ENCODE data around the gene CPSF3.
"Not testable (repeated sequence)": the region's sequence is repeated elsewhere in the genome, so short reads cannot be mapped to it uniquely, and the experiment has no call there.

Gene CPSF3

GRCh38 chr2:9472511-9472910 lies 49.1 kb downstream of the CPSF3 start:
- no peak for FAIRE-seq

DNA sequence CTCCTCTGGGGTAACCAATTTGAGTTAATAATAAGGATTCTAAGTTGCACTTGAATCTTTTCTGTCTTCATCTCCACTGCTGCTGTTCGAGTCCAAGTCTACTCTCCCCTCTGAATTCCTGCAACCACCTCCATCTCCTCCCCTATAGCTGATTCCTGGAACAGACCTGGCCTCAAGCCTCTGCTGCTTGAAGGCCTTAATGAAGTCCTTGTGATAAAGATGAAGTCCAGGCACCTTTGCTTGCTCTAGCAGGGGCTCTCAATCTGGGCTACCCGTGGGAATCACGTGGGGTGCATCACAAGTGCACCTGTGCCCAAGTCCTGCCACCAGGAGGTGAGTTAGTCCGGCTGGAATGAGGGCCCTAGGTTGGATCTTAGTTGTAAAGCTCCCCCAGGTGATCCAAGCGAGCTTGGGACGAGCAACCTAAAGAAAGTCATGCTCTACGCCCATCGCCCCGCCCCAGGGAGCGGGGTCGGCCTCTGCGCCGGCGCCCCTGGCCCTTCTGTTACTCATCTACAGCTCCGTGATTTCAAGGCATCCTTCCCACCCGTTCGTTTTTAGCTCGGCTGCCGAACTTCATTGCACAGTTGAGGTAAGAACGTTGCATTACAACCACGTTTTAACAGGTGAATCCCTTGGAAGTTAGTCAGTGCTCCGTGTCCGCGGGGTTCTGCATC lies 50.0 kb downstream of the CPSF3 start:
- FAIRE-seq, result no peak

DNA sequence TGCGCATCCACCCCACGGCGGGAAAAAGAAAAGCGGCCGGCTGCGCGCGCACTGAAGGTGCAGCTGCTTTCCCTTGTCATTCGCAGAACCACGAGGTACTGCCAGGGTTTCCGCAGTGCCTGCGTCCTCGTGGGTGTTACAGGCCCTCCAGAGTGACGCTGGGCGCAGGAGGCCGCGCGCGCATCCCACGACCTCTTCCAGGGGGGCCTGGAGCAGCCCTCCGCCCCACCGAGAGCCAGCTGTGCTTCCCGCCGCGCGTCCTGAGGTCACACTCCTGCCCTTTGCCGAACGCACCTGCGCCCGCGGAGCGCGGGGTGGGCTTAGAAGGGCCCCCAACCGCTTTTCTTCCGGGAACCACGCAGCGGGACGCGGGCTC lies 50.5 kb downstream of the CPSF3 start:
- FAIRE-seq, result no peak

DNA sequence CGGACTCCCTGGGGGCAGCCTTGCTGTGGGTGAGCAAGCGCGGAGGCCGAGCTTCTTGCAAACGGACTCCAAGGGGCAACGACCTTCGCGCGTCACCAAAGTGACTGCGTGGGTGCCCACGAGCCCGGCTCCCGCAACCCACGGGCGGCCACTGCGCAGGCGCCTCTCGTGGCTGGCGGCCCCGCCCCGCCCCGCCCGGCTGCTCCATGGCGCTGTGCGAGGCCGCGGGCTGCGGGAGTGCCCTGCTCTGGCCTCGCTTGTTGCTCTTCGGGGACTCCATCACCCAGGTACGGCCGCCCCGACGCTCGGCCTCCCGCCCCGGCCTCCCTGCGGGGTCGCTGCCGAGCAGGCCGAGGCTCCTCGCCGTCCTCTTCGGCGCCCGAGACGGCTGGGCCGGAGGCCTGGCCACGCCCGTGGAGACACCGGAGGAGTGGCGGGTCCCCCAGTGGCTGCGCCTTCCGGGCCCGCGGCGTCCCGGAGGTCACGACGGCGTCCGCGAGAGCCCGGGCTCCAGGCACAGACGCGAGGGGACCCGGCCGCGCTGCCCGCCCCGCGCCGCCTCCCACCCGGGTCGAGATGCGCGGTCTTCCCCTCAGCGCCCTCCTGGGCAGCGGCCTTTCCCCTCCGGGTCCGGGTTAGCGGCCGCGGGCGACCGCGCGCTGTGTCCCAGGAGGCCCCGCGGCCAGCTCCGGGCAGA lies 51.1 kb downstream of the CPSF3 start, which contains the start of gene IAH1:
Gene IAH1, plus strand, starts transcription at position 191 of the 697 bp plus-strand sequence. Its CDS starts 16 bp downstream, at position 207.
- no peak for FAIRE-seq

DNA sequence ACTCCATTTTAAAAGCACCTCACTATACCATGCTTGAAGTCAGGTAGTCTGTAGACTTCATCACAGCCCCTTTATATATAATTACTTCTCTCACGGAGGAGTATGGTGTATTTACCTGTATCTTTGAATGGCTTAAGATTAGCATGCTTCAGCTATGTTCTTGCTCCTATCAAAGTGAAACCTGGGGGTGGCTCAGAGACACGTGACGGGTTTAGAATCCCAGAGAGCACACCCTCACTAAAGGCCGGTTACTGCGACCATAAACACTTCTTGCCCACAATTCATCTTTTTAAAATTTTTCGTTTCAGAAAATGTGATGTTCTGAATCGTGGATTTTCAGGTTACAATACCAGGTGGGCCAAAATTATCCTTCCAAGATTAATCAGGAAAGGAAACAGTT lies 54.5 kb downstream of the CPSF3 start:
- no peak for FAIRE-seq

GRCh38 chr2:9478526-9478925 lies 55.1 kb downstream of the CPSF3 start:
- no peak for FAIRE-seq

DNA sequence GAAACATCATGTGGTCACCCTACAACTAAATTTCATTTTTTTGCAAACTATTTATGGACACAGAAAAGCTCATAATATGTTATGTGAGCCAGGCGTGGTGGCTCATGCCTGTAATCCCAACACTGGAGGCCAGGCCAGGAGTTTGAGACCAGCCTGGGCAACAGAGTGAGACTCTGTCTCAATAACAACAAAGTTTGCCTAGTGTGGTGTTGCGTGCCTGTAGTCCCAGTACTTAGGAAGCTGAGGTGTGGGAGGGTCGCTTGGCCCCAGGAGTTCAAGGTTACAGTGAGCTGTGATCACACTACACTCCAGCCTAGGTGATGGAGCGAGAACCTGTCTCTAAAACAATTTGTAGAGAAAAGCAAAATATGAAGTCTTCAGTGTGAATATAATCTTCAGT lies 56.7 kb downstream of the CPSF3 start:
- FAIRE-seq, result no peak

DNA sequence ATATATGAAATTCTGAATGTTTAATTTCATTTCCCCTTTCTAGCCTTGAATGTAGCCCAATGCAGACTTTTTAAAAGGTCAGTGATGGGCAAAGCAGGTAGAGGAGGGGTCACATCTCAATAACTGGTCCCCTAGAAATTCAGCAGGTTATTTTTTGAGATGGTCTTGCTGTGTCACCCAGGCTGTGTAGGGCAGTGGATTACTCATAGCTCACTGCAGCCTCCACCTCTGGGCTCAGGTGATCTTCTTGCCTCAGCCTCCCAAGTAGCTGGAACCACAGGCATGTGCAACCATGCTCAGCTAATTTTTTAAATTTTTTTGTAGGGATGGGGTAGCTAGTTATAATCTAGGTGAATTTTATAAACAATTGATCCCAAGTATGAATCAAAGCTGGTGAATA lies 59.7 kb downstream of the CPSF3 start:
- FAIRE-seq, result no peak

DNA sequence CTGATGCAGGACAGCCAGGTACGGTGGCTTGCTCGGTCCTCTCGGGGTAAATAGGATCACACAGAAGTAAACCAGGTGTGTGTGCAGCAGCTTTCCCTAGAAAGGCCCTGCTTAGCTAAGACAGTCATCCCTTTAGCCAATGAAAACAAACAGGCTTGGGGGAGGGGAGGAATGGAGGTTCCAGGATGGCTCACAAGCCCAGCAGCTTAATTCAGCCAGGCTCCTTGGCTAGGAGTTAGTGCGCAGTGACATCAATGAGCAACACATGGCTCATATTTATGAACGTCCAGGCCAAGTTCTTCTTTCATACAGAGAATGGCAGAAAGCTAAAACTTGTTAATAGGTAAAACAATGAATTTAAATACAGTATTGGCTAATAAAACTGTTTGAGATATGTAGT lies 61.1 kb downstream of the CPSF3 start:
- no peak for FAIRE-seq

DNA sequence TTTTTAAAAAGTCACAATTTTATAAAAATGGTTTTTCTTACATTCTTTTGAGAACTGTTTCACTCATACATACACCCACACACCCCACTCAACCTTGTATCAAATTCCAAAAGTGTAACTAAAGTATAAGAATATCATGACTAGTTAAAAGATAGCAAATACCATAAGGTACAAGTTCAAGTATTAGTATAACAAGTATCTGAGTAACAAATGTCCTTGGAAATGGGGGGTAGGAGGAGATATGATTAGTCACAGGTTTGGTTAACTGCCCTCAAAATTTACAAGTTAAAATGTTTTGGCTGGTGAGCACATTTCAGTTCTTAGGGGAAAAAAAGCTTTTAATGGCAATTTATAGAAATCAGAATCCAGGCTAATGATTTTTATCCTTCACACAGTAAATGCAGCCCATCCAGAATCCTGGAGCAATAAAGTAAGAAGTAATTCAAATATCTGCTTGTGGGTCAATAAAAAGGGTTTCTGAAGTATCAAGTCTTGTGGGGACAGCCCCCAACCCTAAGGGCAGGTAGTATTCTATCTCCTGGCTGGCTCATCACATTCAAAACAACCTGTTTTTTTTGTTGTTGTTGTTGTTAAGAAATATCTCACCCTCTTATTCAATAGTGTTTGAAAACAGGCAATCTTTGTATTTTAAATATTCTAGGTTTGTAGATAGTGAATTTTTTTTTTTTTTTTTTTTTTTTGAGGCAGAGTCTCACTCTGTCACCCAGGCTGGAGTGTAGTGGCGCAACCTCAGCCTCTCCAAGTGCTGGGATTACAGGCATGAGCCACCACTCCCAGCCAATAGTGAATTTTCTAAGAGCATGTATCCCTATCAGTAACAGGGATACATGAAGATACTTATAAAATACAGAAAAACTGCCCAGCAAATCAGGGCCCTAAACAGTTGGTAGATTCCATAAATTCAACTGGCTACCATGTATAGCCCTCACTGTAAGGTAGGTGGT lies 65.4 kb downstream of the CPSF3 start:
- FAIRE-seq, result no peak

- FAIRE-seq, result no peak
Measured at GRCh38 chr2:9490789-9491188, 67.3 kb downstream of the CPSF3 start.

GRCh38 chr2:9492927-9493326 lies 69.5 kb downstream of the CPSF3 start:
- no peak for FAIRE-seq

- no peak for FAIRE-seq
Measured at GRCh38 chr2:9493478-9493877, 70.0 kb downstream of the CPSF3 start.

- no peak for FAIRE-seq
Measured at GRCh38 chr2:9494081-9494480, 70.6 kb downstream of the CPSF3 start.

DNA sequence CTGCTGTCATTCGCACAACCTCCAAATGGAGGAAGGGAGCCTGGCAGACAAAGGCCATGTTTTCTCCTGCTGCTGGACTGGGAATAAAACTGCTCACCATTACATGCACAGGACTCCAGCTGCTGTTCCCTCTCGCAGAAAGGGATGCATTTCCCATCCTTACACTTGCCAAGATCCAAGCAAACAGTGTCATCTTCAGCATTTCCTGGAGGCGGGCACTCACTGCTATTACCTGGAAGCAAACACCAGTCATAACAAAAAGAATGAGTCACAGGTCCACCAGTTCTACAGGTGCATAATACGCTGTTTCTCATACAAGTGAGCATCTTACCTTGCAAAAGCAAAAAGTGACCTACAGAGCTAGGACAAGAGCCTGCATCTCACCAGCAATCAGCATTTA lies 73.6 kb downstream of the CPSF3 start:
- no peak for FAIRE-seq

- FAIRE-seq, result no peak
Measured at GRCh38 chr2:9498210-9498609, 74.8 kb downstream of the CPSF3 start.

GRCh38 chr2:9508931-9509330 lies 85.5 kb downstream of the CPSF3 start:
- no peak for FAIRE-seq

- not testable (repeated sequence) for FAIRE-seq
Measured at GRCh38 chr2:9513946-9514345, 90.5 kb downstream of the CPSF3 start.

- FAIRE-seq, result no peak
Measured at GRCh38 chr2:9517118-9517782, 93.8 kb downstream of the CPSF3 start.

DNA sequence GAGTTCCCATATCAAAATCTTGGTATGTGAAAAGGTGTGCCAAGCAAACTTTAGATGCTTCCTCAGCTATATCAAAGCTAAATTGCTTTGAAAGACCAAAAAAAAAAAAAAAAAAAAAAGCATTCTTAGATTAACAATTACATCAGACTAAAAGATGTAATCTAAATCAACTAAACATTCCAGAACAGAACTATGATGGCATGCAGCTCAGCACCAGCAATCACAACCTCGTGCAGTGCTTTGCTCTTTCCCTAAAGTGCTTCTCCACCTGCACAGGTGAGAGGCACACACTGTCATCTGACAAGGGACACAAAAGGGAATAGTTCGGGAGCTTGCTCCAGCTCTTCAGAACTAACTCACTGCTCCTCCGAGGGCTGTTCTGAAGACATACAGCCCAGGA lies 94.7 kb downstream of the CPSF3 start:
- no peak for FAIRE-seq

- no peak for FAIRE-seq
Measured at GRCh38 chr2:9518780-9519179, 95.3 kb downstream of the CPSF3 start.

DNA sequence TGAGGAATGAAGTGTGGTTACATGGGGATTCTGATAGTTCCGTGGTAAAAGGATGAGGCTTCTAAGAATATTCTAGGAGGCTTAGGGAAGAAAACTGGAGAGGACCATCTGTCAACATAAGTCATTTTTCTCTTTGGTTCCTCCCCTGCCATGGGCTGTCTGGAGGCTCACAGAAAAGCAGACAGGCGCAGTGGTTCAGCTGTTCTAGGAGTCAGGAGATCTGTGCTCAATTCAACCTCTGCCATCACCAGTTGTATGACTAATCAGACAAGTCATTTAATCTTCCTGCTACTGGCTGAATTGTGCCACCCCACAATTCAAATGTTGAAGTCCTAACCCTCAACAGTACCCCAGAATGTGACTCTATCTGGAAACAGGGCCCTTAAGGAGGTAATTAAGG lies 95.8 kb downstream of the CPSF3 start:
- no peak for FAIRE-seq
